GM18505 (cell line): Measurements from ENCODE around the gene LRRC49.
A peak's percentile ranks its signal among the peaks of the same experiment; 100 is the strongest.

Experiments
- ATAC-seq: cut with Tn5 transposase; IDR thresholded peaks from one replicate; pipeline ENCODE4 v1.9.1; 2021; ENCODE audit not compliant: unreplicated experiment
- POLR2A ChIP-seq: IDR thresholded peaks from 4 replicates; pipeline ENCODE4 v1.6.1; 2011; ENCODE audit warnings: borderline replicate concordance; ENCODE audit not compliant: insufficient read depth, insufficient read length; ENCODE audit errors: extremely low read depth

Gene LRRC49, protein sequence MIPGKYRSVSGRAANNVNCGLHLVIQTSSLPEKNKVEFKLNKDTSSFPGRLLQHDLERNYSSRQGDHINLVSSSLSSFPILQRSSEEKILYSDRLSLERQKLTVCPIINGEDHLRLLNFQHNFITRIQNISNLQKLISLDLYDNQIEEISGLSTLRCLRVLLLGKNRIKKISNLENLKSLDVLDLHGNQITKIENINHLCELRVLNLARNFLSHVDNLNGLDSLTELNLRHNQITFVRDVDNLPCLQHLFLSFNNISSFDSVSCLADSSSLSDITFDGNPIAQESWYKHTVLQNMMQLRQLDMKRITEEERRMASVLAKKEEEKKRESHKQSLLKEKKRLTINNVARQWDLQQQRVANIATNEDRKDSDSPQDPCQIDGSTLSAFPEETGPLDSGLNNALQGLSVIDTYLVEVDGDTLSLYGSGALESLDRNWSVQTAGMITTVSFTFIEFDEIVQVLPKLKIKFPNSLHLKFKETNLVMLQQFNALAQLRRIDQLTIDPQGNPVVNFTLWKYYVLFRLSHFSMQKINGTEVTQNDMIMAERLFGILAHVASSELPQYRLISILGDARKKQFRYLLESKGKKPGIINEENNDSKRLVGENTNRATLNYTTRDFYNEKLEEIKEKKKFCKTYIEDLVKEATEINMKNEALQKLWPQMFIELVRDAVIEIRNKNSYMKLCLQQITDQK

DNA sequence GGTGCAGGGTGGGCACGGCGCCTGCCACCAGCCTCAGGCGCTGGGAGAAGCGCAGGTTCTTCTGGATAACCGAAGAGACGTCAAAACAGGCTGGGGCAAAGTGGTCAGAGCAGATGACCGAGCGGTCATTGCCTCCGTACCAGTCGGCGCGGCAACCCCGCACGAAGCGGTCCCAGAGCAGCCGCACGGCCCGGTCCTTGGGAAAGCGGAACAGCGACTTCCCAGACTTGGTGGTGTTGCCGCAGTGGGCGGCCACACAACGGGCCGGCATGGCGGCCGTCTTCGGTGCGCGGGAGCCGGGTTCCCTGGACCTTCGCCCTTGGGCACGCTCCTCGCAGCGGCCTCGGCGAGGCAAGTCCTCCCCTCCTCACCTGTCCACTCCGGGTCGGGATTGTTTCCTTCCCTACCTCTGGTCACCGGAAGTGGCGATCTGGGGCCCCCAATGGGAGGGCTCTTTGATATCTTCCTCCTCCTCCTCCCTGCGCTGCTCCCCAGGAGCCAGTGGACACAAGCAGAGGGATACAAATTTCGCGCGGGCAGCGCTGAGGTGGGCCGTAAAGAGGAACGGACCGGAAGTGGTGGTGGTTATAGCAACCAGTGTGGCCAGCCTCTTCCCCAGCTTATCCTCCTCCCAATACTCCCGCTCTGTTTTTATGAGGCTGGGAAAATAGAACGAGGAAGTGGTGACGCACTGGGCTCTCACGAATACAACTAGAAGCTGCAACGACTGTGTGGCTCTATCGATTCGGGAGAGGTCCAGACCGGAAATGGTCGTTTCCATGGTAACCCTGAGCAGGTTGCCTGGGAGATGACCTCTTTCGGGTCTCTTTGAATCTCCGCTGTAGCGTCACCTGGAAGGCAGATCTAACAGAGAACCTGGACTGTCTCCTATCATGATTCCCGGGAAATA lies at the start of gene LRRC49, which contains the start of gene THAP10:
TSS of gene LRRC49 (plus strand) at position 825 of the 910 bp plus-strand sequence. CDS start at position 894, 69 bp downstream.
TSS of gene THAP10 (minus strand) at position 432 of the 910 bp plus-strand sequence. CDS start at position 271, 161 bp downstream.
- TF ChIP-seq POLR2A = no peak
- ATAC-seq = peak; percentile 68

DNA sequence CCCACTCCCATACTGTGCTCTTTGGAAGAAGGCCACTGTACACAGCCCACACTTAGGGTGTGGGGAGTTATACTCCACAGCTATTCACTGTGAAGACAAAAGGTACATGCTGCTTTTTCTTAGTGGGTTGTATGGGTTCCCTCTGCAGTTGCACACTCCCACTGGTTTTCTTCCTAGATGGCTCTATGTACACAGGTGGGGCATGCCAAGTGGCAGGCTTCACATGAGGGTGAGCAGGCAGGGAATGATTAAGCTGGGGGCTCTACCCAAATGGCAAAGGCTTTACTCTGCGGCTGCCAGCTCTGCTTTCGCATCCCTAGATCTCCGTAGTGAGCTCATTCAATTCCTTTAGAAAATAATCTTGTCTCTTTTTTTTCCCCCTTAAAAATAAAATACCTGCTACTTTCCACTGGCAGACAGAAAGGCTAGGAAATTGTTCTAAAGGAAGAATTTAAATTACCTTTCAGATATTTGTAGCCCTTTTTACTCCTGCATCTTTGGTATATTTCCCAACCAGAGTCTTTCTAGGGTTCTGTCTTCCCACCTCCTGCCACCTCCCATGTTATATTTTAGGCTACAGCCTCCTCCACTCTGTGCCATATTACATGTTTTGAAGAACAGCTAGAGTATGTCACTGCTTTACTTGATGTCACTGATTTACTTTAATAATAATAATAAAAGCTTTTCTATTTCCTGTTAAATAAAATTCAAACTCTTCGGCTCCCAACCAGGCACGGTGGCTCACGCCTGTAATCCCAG lies 46.8 kb upstream of the LRRC49 start:
- ATAC-seq = no peak
- TF ChIP-seq POLR2A = no peak

DNA sequence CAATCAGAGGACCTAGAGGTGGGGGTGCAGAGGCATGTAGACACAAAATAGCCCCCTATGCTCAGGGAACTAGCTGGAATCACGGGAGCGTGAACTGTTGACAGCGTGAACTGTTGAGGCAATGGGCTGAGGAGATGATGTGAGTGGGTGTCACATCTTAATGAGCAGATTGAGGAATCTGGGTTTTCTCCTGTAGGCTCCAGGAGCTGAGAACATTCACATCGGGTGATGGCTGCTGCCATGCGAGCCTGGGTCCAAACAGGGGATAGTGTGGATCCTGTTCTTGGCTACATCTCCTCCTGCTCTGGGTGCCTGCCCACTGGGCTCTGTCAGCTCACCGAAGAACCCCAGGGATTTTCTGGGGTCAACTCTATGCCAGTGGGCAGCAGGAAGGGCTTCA lies 40.7 kb upstream of the LRRC49 start:
- no peak for TF ChIP-seq POLR2A
- ATAC-seq = no peak

DNA sequence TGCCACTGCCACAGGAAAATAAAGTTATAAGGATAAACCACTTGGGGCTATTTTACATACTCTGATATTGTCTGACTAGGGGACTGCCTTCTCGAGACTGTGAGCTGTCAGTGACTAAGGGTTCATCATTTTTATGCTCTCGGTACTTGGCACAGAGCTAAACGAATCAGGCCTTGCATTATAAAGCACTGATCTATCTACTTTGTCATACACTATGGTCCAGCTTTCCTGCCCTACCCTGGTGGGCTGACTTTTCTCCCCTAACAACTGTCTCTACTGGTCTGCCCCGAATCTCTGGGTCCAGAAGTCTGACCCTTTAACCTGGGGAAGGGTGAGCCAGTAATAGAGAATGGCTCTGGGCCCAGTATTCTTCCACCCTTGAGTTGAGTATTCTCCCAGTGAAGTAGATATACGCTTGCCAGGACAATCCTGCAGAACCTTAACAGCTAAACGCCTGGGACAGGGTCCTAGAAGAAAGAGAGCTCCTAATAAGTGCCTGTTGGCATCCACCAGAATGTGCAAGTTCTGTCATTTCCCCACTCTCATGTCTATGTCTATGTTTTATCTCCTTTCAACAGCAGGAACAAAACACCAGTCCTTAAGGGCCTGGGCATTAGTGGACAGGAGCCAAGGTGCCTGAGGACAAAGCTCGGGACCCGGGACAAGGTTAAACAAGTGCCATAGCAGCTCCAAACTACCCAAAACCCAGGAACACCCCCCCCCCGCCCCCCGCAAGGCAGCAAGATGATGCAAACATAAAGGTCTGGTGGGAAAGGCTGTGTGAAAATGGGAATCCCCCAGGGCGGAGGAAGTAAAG lies 39.9 kb upstream of the LRRC49 start:
- no peak for ATAC-seq
- TF ChIP-seq POLR2A = no peak

DNA sequence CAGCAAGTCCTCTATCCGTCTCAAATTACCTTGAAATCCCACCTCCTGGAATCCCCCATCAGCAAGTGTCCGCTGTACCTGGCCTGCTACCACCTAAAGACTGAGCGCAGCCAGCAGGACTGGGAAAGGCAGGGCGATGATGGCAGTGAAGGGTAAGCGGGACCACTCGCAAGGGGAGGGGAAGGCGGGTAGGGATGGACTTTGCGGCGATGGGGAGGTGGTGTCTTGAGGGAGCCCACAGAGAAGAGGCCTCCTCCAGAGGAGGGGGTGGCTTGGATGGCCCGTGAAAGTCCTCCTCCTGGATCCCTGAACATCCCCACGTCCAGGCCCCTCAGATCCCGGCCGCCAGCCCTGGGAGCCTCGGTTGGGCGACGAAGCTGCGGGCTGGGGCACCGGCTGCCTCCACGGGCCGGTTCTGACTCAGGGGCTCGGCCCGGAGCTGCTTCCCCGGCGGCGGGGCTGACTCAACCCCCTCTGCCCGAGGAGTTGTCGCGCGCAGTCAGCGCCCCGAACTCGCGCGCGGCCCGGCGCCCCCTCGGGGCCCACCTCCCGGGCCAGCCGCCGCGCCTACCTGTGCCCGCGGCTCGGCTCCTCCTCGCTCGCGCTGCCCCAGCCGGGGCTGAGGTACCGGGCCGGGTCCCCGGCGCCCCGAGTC lies 39.2 kb upstream of the LRRC49 start:
- TF ChIP-seq POLR2A = peak; percentile 55
- ATAC-seq = no peak

DNA sequence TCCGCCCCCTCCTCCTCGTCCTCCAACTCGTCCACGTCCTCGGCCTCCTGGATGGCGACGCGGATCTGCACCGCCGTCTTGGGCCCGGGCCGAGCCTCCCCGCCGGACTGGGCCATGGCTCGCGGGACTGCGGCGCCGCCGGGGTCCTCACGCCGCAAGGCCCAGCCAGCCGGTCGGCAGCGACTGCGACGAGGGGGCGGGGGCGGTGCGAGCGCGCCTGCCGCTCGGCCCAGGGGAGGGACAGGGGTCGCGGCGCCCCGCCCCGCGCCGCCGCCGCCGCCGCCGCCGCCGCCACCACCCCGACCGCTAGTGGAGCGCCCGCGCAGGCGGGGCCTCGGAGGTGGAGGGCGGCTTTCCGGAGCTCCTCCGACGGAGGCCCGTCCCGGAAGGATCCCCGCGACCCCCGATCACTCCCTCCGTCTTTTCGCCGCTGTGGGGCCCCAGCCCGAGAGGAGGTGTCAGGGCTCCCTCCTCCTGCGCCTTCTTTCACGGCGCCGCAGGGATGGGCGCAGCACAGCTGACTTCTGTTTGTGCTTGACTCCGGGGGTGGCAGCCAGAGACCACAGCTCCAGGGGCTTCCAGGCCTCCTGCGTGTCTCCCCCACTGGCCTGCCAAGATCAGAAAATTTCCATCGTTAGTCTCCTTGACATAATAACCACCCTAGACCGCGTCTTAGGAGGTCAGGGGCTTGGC lies 38.5 kb upstream of the LRRC49 start, which contains the start of gene LARP6:
TSS of gene LARP6 (minus strand) at position 185 of the 693 bp plus-strand sequence. CDS start at position 116, 69 bp downstream.
- TF ChIP-seq POLR2A = no peak

DNA sequence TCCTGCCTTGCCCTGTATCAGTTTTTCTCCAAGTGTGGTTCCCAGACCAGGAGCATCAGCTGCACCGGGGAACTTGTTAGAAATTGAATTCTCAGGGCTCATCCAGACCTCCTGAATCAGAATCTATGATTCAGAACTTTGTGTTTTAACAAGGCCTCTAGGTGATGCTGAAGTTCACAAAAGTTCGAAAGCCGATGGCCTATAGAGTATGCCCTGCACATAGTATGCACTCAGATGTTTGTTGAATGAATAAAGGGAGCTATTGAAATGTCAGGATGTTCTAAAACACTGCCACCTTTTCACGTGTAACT lies 38.0 kb upstream of the LRRC49 start:
- ATAC-seq = no peak
- TF ChIP-seq POLR2A = no peak

More for the DNA sequence above, 38.5 kb upstream of the LRRC49 start, which contains the start of gene LARP6:
- ATAC-seq = no peak

DNA sequence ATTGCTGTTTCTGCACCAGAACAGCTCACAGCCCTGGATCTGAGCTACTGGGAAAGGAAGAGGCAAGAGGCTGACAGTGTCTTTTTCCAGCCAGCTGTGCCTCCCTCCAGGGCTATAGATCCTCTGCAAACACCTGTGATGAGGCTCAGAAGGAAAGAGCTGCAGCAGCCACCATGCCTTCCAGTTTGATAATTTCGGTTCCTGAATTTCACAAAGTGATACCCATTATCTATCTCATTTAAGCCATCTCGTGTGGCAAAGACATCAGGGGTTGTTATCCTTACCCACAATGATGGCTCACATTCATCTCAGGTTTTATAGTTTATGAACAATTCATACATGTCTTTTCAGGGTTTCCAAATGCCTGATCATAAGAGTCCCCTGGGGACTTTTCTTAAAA lies 36.9 kb upstream of the LRRC49 start:
- ATAC-seq = no peak
- TF ChIP-seq POLR2A = no peak

DNA sequence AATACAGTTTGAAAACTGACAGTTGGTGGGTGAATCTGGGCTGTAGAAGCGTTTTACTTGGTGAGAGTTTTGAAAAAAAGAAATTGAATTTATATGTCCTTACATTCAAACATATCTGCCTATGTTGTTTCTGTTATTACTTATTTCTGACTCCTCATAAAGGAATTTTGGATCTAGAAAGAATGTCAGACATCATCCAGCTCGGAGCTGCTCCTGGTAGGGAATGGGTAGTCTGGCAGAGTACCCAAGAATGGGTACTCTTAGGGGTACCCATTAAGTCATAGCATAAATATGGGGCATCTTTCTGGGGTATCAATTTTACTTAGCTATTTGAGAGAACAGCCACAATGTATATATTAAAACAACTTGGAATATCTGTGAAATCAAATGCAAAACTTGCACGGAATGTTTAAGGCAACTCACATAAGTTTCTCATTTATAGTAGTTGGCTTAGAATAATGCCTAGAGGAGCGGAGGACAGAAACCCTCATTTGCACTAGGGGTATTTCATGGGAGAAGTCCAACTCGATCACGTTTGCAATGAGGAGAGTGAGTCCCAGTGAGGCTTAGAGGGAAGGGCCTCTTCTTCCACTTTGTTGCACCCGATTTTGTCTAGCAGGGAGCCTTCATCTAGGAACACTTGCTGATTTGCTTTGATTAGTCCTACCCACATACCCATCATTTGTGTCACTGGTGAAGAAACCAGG lies 36.3 kb upstream of the LRRC49 start:
- TF ChIP-seq POLR2A = no peak
- no peak for ATAC-seq

DNA sequence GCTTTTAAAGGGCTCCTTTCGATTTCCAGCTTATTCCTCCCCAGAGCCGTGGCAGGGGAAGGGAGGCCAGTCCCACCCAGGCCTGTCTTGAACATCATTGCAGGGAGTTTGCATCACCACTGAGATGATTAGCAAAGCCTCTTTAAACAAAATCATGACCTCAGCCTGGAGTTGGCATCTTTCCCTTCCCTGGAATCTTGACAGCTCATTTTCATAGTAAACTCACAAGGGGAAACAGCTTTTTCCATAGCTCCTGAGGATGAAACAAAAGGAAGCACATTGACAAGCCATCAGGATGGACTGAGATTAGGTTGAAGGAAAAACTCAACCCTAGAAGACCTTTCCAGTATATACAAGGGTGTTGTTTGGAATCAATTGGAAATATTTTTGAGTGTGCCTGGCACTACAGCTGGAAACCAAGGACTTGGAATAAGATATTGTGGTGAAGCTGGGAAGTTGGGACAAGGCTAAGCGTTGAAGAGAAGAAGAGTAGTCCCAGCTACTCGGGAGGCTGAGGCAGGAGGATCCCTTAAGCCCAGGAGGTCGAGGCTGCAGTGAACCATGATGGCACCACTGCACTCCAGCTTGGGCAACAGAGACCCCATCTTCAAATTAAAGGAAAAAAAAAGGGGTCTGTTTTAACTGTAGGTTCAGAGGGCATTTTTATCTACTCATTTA lies 35.6 kb upstream of the LRRC49 start:
- no peak for ATAC-seq
- TF ChIP-seq POLR2A = no peak
